Measurements from ENCODE around the gene PROZ. TPM values are rescaled to one million over a fixed set of nuclear protein-coding genes. Genes with fewer than 3 reads are reported as not detected.

The PROZ gene
- polyA plus RNA-seq, 1 experiment: not detected

DNA sequence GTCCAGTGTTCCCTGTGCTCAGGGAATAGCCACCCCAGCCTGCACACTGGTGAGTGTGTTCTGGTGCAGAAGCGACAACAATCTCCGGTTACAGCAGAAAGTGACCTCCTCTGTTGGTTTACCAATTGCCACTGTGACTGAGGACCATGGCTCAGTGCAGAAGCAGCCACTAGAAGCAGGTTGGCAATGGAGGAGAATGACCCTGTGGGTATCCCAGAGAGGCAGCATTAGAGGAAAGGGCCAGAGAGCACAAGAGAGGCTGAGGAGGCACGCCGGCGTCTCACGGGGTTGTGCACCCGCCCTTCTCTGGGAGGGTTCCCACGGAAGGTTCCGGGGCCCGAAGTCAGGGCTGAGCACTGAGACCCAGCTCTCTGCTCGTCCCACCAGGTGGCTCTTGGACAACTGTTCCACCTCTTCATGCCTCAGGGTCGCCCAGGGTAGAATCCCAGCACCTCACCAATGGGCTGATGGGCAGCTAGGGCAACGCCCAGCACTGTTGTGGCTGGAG lies 14.0 kb downstream of the PROZ start:
- no peak overlapping the region for H3K4me3 ChIP-seq (ENCODE audit: low read depth, low read length)
- TF ChIP-seq, protein P1, sequence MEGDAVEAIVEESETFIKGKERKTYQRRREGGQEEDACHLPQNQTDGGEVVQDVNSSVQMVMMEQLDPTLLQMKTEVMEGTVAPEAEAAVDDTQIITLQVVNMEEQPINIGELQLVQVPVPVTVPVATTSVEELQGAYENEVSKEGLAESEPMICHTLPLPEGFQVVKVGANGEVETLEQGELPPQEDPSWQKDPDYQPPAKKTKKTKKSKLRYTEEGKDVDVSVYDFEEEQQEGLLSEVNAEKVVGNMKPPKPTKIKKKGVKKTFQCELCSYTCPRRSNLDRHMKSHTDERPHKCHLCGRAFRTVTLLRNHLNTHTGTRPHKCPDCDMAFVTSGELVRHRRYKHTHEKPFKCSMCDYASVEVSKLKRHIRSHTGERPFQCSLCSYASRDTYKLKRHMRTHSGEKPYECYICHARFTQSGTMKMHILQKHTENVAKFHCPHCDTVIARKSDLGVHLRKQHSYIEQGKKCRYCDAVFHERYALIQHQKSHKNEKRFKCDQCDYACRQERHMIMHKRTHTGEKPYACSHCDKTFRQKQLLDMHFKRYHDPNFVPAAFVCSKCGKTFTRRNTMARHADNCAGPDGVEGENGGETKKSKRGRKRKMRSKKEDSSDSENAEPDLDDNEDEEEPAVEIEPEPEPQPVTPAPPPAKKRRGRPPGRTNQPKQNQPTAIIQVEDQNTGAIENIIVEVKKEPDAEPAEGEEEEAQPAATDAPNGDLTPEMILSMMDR (IDR thresholded peaks at IDR 0.05; ENCODE audit: insufficient read depth, low read depth, low read length): no peak
- peaks cover 30% of the 10 kb centered on the region for H3K36me3 ChIP-seq (ENCODE audit: control insufficient read depth, insufficient read depth, low read length)
- no peak for DNase-seq (ENCODE audit: low read depth)
- POLR2A ChIA-PET: no interaction called here
- no peaks in the 10 kb centered on the region for H3K27me3 ChIP-seq (ENCODE audit: control insufficient read depth, insufficient read depth, low read length)
- CTCF ChIA-PET: no interaction called here

DNA sequence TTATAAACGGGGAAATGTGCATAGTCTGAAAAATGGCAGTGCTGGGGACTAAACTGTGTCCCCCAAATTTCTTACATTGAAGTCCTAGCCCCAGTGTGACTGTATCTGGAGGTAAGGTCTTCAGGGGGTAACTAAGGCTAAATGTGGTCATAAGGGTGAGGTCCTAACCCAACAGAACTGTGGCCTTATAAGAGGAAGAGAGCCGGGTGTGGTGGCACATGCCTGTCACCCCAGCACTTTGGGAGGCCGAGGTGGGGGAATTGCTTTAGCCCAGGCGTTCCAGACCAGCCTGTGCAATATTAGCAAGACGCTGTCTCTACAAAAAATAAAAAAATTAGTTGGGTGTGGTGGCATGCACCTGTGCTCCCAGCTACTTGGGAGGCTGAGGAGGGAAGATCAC lies 17.8 kb downstream of the PROZ start:
- ChIA-PET CTCF (no interaction called here), POLR2A (no interaction called here)
- Histone ChIP-seq H3K27me3 (ENCODE audit: control insufficient read depth, insufficient read depth, low read length) (no peaks in the 10 kb centered on the region), H3K36me3 (ENCODE audit: control insufficient read depth, insufficient read depth, low read length) (peaks cover 29% of the 10 kb centered on the region), H3K4me3 (ENCODE audit: low read depth, low read length) (no peak overlapping the region)
- DNase-seq (ENCODE audit: low read depth): no peak
- TF ChIP-seq, protein P1 (IDR thresholded peaks at IDR 0.05; ENCODE audit: insufficient read depth, low read depth, low read length): no peak

DNA sequence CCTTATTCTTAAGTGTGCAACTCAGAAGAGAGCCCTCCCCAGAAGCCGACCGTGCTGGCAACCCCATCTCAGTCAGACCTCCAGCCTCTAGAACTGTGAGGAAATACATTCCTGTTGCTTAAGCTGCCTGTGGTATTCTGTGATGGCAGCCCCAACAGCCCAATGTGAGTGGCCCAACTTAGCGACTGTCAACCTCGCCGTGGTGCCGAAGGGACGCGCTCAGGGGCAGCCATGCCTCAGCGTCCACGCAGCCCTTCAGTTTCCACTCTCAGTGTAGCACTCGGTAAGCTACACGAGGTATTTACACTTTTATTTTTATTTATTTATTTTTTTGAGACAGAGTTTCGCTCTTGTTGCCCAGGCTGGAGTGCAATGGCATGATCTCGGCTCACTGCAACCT lies 18.4 kb downstream of the PROZ start:
- DNase-seq (ENCODE audit: low read depth): no peak
- no peaks in the 10 kb centered on the region for H3K27me3 ChIP-seq (ENCODE audit: control insufficient read depth, insufficient read depth, low read length)
- TF ChIP-seq, protein P1 (IDR thresholded peaks at IDR 0.05; ENCODE audit: insufficient read depth, low read depth, low read length): no peak
- H3K4me3 ChIP-seq (ENCODE audit: low read depth, low read length): no peak overlapping the region
- CTCF ChIA-PET: no interaction called here
- POLR2A ChIA-PET: no interaction called here
- H3K36me3 ChIP-seq (ENCODE audit: control insufficient read depth, insufficient read depth, low read length): peaks cover 25% of the 10 kb centered on the region

DNA sequence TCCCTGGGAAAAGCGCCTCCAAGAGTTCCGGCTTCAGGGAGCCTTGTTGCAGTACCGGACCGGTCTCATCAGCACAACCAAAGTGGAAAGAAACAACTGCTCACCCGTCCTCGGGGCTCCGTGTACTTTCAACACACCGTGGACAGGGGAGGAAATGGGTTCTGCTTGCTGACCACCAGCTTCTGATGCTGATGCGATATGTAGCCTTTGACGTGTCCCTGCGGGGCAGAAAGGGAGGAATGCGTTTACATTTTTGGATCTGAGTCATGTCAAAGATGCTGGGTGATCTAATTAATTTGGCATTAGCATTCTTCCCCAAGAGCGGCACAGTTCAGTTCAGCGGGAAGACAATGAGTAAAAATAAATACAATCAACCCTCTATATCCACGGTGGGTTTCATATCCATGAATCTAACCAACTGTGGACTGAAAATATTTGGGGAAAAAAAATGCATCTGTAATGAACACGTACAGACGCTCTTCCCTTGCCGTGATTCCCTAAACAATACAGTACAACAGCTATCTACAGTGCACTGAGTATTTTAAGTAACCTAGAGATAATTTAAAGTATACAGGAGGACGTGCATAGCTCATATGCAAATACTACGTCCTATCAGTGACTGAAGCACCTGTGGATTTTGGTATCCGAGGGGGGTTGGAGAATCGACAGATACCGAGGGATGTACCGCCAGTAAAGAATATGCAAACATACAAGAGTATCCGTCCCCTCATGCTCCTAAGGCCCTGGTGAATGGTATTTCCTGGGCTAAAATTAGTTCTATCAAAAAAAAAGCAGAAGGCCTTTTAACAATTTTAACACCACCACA lies 19.8 kb downstream of the PROZ start:
- H3K36me3 ChIP-seq (ENCODE audit: control insufficient read depth, insufficient read depth, low read length): peaks cover 18% of the 10 kb centered on the region
- no peaks in the 10 kb centered on the region for H3K27me3 ChIP-seq (ENCODE audit: control insufficient read depth, insufficient read depth, low read length)
- TF ChIP-seq, protein P1 (IDR thresholded peaks at IDR 0.05; ENCODE audit: insufficient read depth, low read depth, low read length): no peak
- ChIA-PET CTCF (interaction anchor here (1.6 to 1.8 kb wide), 2 partner anchors 9 to 56 kb away, joined by 3 to 5 read pairs; partner anchors contain the start of gene F10), POLR2A (no interaction called here)
- peak; percentile 82 for DNase-seq (ENCODE audit: low read depth)
- H3K4me3 ChIP-seq (ENCODE audit: low read depth, low read length): peak overlapping the region; percentile 20

DNA sequence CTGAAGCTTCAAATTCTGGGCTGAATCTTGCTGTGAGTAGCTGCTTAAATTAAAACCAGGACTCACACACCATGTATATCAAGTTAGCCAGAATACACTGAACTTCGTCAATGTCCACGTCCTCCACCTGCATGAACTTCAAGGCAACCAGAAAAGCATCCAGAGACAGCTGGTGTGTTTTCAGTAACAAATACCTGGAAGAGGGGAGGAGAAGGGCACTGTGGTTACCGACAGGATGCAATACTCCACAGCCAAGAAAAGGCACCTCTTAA lies 20.4 kb downstream of the PROZ start:
- DNase-seq (ENCODE audit: low read depth): no peak
- ChIA-PET CTCF (interaction anchor here (1.6 to 1.8 kb wide), 2 partner anchors 9 to 56 kb away, joined by 3 to 5 read pairs; partner anchors contain the start of gene F10), POLR2A (no interaction called here)
- Histone ChIP-seq H3K36me3 (ENCODE audit: control insufficient read depth, insufficient read depth, low read length) (peaks cover 20% of the 10 kb centered on the region), H3K27me3 (ENCODE audit: control insufficient read depth, insufficient read depth, low read length) (no peaks in the 10 kb centered on the region), H3K4me3 (ENCODE audit: low read depth, low read length) (no peak overlapping the region)
- TF ChIP-seq, protein P1 (IDR thresholded peaks at IDR 0.05; ENCODE audit: insufficient read depth, low read depth, low read length): no peak
